GM19025 (cell line): Measurements from ENCODE around the gene EIF1AD.

Source experiments
- ATAC-seq: cut with Tn5 transposase; IDR thresholded peaks from one replicate; pipeline ENCODE4 v1.9.1; 2021; ENCODE audit warnings: mild to moderate bottlenecking, low read depth, moderate library complexity; ENCODE audit not compliant: unreplicated experiment

Gene EIF1AD

GRCh38 chr11:66006134-66006890 lies 4.4 kb upstream of the EIF1AD start:
- no peak for ATAC-seq

- ATAC-seq = no peak
These were observed 2.2 kb upstream of the EIF1AD start for GRCh38 chr11:66004186-66004585.

- ATAC-seq = no peak
These were observed 1.3 kb upstream of the EIF1AD start for GRCh38 chr11:66003291-66003690.

- ATAC-seq = peak; percentile 47
These were observed 780 bp upstream of the EIF1AD start for GRCh38 chr11:66002648-66003225.

- no peak for ATAC-seq
These were observed 4.7 kb downstream of the EIF1AD start for GRCh38 chr11:65997286-65997685.

- ATAC-seq = no peak
These were observed 9.9 kb downstream of the EIF1AD start for GRCh38 chr11:65992056-65992455.

- ATAC-seq = peak; percentile 87
These were observed 13.0 kb downstream of the EIF1AD start for GRCh38 chr11:65988791-65989592.

DNA sequence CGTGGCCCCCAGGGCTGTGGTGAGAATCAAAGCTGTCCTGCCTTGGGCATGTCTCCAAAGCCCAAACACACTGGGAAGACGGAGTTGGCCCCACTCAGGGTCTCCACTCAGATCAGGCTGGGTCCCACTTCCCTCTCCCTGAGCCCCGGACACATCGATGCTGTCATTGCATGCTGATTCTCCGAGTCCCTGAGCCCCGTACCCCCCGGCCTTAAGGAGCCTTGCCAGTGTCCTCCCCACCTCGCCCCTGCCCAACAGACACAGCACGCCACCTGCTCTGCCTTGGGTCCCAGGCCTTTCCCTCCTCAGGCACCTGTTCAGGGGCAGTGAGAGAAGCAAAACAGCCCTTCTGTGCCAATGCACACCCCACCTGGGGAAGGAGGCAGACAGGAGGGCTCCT lies 14.6 kb downstream of the EIF1AD start:
- ATAC-seq = no peak

GRCh38 chr11:65983589-65983987 lies 18.4 kb downstream of the EIF1AD start:
- no peak for ATAC-seq

DNA sequence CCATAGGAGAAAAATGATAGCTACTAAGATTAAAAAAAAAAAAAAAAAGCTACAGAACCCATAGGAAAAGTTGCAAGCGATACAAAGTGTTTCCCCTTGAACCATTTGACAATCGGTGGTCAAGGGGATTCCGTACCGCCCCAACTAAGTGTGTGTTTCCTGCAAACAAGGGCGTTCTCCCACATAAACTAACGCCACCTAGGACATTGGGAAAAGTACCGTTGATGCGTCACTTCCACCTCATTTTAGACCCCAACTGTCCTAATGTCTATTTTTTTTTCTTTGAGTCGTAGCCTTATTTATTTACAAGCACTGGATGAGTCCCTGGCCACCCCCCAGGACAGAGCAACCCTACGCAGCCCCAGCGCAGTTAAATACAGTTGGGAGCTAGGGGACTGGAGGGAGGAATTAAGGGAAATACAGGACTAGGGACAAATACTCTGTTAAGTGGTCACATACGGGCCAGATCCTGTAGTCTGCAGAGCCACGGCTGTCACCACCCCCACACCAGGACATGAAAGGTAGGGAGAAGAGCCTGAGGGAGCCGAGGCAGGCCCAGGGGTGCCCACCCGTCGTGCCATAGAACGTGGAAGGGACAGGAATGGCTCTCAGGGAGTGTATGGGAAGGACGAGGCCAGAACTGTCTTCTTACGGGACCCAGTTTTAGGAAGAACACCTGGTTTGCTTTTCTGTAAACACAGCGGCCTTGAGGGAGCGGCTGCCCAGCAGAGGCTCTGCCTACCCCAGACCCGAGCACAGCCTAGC lies 19.0 kb downstream of the EIF1AD start:
- no peak for ATAC-seq

GRCh38 chr11:65981972-65982823 lies 19.8 kb downstream of the EIF1AD start:
- no peak for ATAC-seq

DNA sequence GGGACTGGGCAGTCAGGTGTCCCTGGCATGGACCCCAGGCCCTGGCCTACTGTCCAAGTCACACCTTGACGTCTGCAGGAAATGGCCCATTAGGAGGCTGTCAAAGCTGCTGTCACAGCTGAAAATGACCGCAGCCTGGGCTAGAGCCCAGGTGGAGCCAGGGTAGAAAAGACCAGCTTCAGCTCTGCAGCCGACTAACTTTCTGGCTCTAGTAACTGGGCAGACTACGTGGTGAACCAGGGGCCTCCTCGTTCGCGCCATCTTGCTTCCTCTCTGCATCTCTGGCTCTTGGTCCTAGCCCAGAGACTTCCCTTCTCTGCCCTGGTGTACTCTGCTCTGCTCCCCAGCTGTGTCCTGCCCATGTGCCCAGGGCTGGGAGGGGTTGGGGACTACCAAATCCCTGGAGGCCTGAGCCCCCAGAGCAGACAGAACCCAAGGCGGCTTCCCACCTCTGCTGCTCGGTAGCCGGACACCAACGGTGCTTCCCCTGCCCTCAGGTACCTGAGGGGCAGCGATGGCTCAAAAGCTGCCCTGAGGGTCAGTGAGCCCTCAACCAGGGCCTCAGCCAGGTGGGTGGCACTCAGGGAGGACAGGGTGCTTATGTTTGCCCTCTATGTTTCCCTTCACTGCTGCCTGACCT lies 20.7 kb downstream of the EIF1AD start:
- no peak for ATAC-seq

- ATAC-seq = no peak
These were observed 22.6 kb downstream of the EIF1AD start for GRCh38 chr11:65979261-65979759.

- ATAC-seq = no peak
These were observed 23.3 kb downstream of the EIF1AD start for GRCh38 chr11:65978391-65979238.

GRCh38 chr11:65977621-65978390 lies 24.2 kb downstream of the EIF1AD start:
- ATAC-seq = no peak

- no peak for ATAC-seq
These were observed 25.5 kb downstream of the EIF1AD start for GRCh38 chr11:65976216-65977176.
